GM19452 (cell line): ENCODE results near the gene ZNF385B.

ENCODE experiments used
- ATAC-seq: cut with Tn5 transposase; IDR thresholded peaks from one replicate; pipeline ENCODE4 v1.9.1; 2021; ENCODE audit not compliant: unreplicated experiment

Gene ZNF385B

DNA sequence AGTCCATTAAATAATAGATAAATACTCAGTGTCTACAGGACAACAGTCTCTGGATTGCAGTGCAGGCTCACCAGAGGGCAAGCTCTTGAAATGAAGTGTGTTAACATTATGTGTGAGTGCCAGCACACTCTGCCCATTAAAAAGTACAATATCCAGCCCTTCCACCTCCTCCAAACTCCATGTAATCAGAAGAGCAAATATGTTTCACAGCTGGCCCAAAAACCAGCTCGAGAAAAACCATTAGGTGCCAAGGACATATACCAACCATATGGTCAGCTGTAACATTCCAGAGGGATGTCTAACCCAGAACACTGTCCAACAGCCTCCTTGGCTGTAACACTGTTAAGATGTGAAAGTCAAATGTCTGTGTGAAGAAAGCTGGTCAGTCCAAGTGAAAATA lies 112.2 kb downstream of the ZNF385B start:
- ATAC-seq: no peak

DNA sequence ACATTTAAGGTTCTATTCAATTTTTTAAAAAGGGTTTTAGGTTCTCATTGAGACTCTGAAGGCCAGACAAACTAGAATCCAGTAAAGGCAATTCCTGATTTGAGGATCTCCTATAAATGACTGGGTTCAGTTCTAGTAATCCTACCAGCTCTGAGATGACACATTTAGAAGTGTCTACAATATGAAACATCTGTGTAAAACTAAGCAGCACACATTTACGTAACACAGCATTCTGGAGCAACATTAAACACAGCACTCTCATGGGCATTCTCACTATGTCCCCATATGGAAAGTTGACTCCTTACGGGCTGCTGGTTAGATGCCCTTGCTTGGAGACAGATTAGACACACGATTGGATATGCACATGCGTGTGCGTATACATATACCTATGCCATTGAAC lies 114.4 kb downstream of the ZNF385B start:
- no peak for ATAC-seq

DNA sequence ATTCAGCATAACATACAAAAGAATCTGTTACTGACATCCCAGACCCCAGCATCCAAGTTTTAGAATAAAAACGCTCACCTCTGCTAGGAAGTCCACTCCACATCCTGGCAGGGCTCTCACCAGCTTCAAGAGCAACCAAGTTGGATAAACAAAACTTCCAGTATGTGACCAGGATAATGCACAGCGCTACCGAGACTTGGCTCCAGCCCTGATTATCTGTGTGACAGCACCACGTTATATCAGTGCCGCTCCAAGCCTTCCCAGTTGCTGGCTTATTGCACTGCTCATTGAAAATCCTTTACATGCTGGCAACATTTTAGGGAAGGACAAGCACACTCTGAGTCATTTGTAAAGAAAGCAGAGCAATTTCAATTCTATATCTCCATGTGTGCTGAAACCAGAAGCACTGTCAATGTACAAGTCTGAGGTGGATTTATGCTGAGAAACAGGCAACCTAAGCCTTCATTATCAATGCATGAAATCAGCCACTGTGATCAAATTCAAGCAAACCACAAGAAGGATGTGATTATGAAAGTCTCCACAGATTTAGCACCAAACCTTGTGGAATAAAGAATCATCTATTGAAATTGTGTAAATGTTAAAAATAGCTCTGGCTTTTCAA lies 115.7 kb downstream of the ZNF385B start:
- ATAC-seq: no peak

DNA sequence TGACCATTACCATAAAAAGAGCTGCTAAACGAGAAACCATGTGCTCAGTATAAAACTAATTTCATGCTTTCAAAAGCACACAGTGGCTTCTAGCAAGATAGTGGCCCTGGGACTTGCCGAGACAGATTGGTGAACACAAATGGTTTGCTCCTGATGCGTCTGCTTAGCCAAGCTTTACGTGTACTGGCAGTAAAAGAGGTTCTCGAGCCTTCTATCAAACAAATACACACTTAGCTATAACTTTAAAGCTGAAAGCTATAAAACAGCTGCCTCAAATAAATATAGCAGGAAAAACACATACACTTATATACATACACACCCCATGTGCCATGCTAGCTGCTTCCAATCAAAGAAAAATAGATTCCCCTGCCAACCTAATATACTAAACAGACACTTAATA lies 117.0 kb downstream of the ZNF385B start:
- no peak for ATAC-seq

DNA sequence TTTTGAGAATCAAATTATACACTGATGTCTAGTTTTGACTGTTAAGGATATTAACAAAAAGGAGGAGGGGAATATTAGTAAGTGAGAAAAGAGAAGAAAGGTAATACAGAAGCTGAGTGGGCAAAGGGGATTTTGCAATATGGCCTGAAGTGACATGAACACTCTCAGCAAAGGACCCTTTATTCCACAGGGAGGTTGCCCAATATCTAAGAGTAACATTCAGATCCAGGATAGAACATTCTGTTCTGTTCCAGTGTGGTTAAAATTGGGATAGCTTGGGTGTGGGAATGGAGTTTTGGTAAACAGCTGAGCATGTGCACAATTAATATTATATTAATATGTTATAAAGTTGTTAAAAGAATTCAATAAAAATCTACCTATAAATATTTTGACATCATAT lies 120.1 kb downstream of the ZNF385B start:
- ATAC-seq: no peak

DNA sequence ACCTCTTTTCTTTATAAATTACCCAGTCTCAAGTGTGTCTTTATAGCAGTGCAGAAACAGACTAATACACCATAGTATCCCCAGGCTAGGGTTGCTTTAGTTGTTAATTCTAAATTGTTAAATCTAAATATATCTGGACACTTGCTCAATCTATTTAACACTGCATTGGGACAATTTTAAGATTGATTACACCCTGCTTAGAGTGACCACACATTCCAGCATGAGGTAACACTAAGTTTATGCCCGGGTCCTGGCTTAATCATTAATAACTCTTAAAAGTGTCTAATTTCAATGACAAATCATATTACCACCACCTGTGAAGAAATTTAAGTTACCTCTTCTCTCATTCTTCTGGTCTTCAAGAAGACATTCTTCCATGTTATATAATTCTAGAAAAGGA lies 131.4 kb downstream of the ZNF385B start:
- ATAC-seq: no peak

DNA sequence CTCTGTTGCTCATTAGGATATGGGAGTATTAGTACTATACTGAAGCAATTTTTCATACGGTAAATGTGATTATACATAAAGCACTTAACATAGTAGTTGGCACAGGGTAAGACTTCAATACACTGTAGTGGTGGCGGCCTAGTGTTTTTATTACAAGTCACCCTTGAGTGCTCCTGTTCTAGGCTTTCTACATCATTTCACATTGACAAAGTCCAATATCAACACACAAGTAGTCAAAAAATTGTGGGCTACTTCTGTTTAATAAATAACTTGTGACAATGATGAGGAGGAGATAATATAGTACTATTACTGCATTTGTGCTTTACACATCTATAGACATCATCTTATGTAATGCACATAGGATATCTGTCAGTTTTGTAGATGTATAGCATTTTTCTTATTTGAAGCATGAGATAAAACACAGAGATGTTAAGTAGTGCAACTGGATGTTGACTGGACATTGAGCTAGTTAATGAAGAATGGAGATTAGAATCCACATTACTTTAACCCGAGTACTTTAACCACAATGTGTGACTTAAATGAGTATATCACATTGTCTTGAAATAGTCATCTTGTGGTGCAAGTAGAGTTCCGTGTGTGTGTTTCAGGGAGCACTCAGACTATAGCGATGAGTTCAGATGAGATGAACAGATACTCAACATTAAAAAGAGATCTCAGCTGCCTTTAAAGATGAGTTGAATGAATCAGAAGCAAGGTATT lies 134.8 kb downstream of the ZNF385B start:
- no peak for ATAC-seq

DNA sequence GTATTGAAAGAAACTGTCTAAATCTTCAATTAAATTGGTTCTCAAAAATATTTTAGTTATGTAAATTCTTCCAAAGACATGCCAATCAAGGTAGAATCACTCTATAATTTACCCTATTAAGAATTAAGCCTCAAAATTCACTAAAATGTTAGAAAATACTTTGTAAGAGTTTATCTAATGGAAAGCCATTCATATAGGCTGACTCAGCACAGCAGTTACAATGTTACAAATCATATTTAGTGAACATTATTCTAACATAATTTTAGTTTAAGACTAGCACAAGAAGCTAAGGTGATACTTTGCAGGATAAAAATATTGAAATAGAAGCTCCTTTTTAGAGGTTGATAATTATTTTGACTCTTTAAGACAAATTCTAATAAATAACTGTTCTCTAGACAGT lies 137.0 kb downstream of the ZNF385B start:
- ATAC-seq: no peak

DNA sequence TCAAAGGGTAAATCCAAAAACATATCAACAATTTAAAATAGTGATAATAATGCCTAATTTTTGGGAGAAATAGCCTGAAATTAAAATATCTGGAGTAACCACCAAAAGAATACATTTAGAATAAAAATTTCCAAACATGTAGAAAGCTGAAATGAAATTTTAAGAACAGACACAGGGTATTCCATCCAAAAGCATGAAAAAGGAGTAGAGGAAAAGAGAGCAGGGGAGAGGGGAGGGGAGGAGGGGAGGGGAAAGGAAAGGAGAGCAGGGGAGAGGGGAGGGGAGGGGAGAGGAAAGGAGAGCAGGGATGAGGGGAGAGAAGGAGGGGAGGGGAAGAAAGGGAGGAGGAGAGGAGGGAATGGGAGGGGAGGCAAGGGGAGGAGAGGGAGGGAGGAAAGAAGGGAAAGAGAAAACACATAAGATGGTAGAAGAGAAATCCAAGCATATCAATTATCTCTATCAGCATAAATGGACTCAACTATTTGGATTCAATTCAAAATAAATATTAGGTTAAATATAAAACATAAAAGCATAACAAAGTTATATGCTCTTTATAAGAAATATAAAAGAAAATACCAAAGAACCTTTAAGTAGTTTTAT lies 141.1 kb downstream of the ZNF385B start:
- no peak for ATAC-seq

DNA sequence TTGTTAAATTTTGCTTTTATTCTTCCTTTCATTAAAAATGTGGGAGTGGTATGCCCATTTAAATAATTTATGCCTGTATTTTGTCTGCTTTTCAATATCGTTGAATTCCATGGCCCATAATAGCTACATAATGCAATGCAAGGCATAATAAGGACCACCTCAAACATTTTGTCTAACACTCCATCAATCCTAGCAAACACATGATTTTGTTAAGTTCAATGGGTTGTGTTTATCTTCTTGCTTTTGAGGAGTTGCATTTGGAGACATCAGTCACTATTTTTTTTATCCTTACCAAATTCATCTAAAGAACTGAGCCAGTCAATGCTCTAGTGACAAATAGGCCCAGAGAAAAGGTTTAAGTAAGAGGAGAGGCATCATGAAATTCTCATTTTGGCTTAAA lies 145.5 kb downstream of the ZNF385B start:
- no peak for ATAC-seq

DNA sequence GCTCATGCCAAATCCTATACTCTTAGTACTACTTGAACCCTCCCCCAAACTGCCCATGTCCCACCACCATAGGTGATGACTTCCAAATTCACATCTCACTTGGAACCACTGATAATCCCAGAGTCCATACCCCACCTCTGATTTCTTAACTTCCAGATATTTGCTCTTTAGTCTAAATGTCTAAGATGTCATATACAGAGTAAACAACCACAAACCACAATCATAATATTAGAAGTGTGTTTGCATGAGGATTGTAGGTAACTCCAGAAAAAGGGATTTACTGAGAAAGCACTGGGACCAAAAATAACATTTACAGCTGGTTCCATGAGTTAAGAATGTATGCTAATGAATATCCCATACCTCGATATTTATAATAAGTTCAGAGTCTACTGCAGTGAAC lies 146.2 kb downstream of the ZNF385B start:
- ATAC-seq: no peak

DNA sequence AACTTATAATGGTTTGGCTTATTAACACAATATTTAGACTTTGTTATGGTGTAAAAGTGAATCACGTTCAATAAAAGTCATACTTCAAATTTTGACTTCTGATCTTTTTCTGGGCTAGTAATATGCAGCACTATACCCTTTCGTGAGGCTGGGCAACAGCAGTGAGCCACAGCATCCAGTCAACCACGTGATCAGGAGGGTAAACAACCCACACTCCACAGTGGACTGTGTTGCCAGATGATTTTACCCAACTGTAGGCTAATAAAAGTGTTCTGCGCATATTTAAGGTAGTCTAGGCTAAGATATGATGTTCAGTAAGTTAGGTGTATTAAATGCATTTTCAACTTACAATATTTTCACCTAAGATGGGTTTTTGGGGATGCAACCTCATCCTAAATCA lies 148.6 kb downstream of the ZNF385B start:
- ATAC-seq: no peak

DNA sequence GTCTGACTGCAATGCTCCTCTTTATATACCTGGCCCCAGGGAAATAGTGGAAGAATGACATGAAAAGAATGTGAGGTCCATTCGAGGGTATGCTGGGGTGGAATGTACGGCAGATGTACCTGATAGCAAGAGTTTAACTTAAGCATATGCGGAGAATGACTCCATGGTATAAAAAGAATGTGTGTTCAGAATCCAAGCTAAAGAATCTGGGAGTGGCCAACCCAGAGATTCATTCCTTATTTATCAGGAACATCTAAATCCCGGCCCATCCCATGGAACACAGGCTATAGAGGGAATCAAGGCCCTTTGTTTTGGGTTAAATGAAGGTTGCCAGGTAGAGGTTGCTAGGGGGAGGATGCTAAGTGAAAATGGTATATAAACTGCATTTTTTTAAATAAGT lies 150.0 kb downstream of the ZNF385B start:
- ATAC-seq: no peak

DNA sequence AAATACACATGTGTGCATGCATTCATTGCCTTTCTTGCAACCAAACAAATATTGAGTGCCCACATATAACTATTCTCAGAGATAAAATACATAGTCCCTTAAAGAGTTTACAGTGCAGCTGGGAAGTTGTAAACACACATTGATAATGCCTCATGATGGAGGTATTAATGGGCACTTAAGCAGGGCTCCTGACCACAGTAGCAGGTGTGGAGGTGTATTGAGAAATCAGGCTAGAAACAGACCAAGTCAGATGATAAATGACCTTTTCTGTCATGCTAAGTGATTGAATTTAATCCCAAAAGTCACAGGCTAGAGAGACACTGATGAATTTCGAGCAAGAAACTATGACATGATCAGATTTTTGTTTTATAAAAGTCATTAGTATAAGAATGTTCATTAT lies 157.7 kb downstream of the ZNF385B start:
- no peak for ATAC-seq

DNA sequence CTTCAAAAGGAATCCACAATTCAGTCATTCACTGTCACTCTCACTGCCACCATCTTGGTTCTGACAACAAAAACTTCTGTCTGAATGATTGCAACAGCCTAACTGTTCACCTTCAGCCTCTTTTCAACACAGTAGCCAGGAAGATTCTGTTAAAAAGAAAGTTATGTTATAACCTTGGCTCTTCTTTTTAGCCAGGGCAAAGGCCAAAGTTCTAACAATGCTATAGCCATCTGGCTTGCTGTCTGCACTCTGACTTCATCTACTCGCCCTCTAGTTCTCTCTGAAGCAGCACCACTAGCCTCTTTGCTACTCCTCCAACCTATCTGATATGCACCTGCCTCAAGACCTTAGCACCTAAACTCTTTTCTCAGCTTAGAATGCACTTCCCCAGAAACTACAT lies 158.5 kb downstream of the ZNF385B start:
- ATAC-seq: no peak

DNA sequence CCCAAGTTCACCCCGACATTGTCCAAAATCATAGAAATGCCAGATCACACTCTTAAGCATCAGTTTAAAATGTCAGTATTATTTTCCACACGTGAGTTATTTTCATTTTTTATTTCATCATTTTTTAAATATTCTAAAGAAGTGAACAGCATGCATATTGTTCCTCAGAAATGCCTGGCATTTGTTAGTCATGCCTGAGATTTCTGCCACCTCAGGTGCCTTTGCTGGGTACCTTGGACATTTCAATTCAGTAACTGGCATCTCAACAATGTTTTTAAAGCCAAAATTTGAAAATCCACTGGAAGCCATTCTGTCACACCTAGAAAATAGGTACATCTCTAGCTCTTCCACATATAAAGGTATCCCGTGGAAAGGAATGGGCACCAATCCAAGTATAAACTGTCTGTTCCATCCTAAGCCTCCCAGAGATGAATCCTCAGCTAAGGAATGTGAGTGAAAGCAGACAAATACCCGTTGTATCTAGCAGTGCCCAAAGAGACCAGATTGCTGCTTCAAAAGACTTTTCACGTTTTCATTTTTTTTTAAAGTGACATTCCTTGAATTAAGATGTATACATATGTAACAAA lies 159.8 kb downstream of the ZNF385B start:
- ATAC-seq: no peak

DNA sequence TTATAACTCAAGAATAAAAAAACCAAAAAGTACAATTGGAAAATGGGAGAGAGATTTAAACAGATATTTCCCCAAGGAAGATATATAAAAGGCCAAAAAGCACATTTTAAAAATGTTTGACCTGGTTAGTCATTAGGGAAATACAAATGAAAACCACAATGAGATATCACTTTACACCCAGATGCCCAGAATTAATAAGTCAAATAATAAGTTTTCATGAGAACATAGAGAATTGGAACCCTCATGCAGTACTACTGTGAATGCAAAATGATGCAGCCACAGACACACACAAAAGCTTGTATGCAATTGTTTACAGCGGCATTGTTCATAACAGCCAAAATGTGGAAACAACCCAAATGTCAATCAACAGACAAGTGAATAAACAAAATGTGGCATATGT lies 165.9 kb downstream of the ZNF385B start:
- no peak for ATAC-seq

DNA sequence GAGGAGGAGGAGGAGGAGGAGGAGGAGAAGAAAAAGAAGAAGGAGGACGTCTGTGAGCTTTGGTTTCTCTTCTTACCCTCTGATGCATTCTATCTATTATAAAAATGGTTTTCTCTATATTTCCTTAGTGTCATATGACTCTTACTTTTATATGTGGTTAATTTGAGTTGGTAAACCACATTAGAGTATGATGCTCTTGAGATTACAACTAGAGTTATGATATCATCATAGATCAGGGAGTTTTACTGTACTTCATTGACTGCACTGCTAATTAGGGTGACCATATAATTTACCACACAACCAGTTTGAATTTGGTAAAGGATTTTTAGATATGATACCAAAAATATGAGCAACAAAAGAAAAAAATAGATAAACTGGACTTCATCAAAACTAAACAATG lies 166.4 kb downstream of the ZNF385B start:
- no peak for ATAC-seq

DNA sequence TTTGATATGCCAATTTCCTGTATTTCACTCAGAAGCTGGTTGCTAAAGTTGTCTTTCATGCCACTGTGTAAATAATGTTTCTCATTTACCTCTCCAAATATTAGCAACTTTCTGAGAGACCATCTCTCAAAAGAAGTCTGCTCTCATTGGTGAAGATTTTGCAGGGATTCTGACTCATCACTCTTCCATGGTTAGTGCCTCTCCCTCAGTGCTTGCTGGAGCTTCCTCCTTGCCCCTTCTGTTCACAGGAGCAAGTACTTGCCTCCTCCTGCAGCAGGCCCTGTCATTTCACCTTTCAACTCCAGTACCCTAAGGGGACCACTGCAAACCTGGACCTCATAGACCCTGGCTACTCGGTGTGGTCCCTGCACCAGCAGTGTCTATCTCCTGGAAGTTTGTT lies 168.8 kb downstream of the ZNF385B start:
- no peak for ATAC-seq

DNA sequence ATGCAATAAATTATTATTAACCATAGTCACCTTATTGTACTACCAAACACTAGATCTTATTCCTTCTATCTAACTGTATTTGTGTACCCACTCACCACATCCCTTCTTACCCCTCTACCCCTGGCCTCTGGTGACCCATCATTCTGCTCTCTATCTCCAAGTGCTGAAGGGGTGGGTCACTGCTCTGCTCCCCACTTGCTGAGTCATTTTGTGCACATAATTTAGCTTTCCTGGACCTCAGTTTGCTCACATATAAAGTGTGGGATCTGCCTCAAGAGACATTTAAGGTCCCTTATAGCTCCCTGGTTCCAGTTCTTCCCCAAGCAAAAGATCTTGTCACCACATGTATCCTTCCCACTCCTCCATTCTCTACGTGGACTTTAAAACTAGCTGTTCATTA lies 169.4 kb downstream of the ZNF385B start:
- no peak for ATAC-seq

DNA sequence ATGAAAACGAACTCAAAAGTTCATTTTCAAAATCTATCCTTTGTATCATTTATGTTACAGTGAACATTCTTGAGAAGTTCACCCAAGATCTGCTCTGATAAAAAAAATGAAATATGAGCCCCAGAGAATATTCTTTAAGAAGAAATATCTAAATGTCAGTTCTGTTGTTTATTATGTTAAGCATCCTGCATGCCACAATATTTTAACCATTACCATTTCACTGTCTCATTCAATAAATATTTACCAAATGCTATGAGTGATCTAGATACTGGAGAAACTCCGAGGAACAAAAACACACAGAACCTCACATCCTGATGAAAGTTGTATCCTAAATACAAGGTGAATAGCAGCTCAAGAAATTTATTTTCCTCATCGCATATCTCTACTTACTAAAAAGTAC lies 170.2 kb downstream of the ZNF385B start:
- ATAC-seq: no peak

DNA sequence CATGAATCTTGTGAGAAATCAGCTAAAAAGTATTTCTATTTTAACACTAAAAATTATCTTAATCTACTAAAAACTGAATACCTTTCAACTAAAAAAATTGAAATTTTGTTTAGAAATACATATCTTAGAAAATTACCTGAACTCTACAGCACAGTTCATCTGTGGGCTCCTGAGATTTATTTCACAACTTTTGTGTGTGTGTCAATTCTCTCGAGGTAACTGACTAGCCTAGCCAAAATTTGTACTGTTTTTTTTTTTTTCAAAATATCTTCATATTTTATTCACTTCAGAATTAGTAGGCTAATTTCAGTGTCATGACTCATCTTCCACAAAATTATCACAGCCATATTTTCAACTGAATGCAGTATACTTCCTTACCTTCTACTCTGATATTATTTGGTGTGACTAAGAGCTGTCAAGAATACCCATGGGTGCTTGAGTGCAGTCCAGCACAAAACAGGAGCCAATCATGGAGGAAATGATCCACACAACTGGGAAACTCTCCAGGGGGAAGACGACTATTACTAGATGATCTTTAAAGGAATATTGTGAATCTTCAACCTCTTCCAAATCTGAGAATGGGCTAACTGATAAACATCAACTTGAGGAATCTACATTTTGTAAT lies 174.6 kb downstream of the ZNF385B start:
- ATAC-seq: no peak
